Measurements from ENCODE around the gene MATK.

Gene MATK

DNA sequence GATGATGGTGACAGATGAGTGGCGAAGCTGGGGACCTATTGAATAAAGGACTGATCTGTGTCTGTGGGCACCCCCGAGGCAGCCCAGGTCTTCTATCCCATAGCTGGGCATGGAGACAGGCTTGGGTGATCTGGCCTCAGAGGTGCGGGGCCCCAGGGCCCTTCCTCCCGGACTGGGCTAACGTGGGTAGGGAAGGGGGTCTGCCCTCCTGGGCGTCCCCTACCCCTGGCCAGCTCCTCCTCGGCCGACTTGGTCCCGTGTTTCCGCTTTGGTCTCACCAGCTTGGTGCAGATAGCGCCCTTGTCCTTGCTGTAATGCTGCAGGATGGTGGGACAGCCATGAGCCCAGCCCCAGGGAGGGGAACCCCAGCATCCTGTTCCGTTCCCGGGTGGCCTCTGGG lies 3.3 kb downstream of the MATK start:
- Mint-ChIP-seq H3K36me3 (ENCODE audit: low read depth) (peaks cover 5% of the 10 kb centered on the region), H3K4me1 (no peaks in the 10 kb centered on the region), H3K4me3 (no peak overlapping the region), H3K27me3 (ENCODE audit: low read depth) (peaks cover 54% of the 10 kb centered on the region), H3K9me3 (peaks cover 16% of the 10 kb centered on the region), H3K27ac (no peak overlapping the region)
- TF ChIP-seq, protein P1, sequence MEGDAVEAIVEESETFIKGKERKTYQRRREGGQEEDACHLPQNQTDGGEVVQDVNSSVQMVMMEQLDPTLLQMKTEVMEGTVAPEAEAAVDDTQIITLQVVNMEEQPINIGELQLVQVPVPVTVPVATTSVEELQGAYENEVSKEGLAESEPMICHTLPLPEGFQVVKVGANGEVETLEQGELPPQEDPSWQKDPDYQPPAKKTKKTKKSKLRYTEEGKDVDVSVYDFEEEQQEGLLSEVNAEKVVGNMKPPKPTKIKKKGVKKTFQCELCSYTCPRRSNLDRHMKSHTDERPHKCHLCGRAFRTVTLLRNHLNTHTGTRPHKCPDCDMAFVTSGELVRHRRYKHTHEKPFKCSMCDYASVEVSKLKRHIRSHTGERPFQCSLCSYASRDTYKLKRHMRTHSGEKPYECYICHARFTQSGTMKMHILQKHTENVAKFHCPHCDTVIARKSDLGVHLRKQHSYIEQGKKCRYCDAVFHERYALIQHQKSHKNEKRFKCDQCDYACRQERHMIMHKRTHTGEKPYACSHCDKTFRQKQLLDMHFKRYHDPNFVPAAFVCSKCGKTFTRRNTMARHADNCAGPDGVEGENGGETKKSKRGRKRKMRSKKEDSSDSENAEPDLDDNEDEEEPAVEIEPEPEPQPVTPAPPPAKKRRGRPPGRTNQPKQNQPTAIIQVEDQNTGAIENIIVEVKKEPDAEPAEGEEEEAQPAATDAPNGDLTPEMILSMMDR (IDR thresholded peaks at IDR 0.05; ENCODE audit: unreplicated experiment in 3 of 3), result no peak

DNA sequence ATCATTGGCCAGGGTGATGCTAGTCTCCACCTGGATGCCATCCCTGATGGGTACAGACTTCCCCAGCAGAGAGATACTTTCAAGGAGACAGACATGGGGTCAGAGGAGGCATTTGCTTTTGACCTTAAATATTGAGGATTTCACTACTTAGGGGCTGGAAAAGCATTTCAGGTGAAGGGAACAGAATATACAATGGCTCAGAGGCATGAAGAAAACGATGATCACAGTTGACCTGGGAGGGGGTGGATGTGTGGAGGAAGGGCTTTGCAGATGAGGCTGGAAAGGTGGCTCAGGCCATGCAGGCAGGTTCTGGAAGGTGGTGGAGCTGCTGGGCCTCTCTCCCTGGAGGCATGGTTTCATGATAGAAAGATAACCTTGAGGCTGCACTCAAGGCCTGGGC lies 3.9 kb downstream of the MATK start:
- H3K27me3 Mint-ChIP-seq (ENCODE audit: low read depth), result peaks cover 50% of the 10 kb centered on the region
- peak overlapping the region; percentile 23 to 57 (median 50) for H3K4me3 Mint-ChIP-seq
- H3K4me1 Mint-ChIP-seq, result no peaks in the 10 kb centered on the region
- no peak overlapping the region for H3K27ac Mint-ChIP-seq
- peaks cover 5% of the 10 kb centered on the region for H3K36me3 Mint-ChIP-seq (ENCODE audit: low read depth)
- peaks cover 16% of the 10 kb centered on the region for H3K9me3 Mint-ChIP-seq
- TF ChIP-seq, protein P1 (IDR thresholded peaks at IDR 0.05; ENCODE audit: unreplicated experiment in 3 of 3), result no peak

DNA sequence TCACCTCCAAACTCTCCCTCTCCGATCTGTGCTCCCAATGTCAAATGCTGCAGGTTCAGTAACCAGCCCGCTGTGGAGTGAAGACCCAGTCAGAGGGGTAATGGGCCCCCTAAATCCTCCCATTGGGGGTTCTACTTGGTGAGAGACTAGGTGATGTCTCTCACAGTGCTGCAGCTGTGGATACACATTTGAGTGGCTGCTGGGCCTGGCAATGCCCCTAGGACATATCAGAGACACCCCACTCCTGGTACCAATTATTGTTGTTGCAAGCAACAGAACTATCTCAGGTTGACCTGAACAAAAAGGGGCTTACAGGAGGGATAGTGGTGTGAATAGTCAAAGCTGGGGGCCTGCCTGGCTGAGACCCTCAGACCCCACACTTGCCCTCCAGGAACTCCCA lies 4.6 kb downstream of the MATK start:
- H3K9me3 Mint-ChIP-seq, result peaks cover 16% of the 10 kb centered on the region
- peaks cover 43% of the 10 kb centered on the region for H3K27me3 Mint-ChIP-seq (ENCODE audit: low read depth)

DNA sequence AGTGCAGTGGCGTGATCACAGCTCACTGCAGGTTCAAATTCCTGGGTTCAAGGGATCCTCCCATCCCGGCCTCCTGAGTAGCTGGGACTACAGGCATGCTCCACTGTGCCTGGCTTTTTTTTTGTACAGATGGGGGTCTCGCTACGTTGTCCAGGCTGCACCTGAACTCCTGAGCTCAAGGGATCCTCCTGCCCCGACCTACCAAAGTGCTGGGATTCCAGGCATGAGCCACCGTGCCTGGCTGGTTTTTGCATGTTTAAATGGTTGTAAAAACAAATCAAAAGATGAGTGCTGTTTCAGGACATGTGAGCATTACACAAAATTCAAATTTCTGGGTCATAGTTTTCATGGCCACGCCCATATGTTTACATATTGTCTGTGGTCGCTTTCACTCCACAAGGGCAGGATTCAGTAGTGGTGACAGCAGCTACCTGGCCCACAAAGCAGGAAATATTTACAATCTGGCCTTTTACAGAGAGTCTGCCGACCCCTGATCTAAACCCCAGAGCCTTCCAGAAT lies 5.3 kb downstream of the MATK start:
- Mint-ChIP-seq H3K4me3 (no peak overlapping the region), H3K27me3 (ENCODE audit: low read depth) (peaks cover 44% of the 10 kb centered on the region), H3K36me3 (ENCODE audit: low read depth) (peaks cover 5% of the 10 kb centered on the region), H3K27ac (no peak overlapping the region), H3K4me1 (no peaks in the 10 kb centered on the region), H3K9me3 (peaks cover 16% of the 10 kb centered on the region)
- TF ChIP-seq, protein P1 (IDR thresholded peaks at IDR 0.05; ENCODE audit: unreplicated experiment in 3 of 3), result no peak

More for the DNA sequence above, 4.6 kb downstream of the MATK start:
- Mint-ChIP-seq H3K27ac (no peak overlapping the region), H3K4me3 (no peak overlapping the region), H3K36me3 (ENCODE audit: low read depth) (peaks cover 5% of the 10 kb centered on the region), H3K4me1 (no peaks in the 10 kb centered on the region)
- TF ChIP-seq, protein P1 (IDR thresholded peaks at IDR 0.05; ENCODE audit: unreplicated experiment in 3 of 3), result no peak

DNA sequence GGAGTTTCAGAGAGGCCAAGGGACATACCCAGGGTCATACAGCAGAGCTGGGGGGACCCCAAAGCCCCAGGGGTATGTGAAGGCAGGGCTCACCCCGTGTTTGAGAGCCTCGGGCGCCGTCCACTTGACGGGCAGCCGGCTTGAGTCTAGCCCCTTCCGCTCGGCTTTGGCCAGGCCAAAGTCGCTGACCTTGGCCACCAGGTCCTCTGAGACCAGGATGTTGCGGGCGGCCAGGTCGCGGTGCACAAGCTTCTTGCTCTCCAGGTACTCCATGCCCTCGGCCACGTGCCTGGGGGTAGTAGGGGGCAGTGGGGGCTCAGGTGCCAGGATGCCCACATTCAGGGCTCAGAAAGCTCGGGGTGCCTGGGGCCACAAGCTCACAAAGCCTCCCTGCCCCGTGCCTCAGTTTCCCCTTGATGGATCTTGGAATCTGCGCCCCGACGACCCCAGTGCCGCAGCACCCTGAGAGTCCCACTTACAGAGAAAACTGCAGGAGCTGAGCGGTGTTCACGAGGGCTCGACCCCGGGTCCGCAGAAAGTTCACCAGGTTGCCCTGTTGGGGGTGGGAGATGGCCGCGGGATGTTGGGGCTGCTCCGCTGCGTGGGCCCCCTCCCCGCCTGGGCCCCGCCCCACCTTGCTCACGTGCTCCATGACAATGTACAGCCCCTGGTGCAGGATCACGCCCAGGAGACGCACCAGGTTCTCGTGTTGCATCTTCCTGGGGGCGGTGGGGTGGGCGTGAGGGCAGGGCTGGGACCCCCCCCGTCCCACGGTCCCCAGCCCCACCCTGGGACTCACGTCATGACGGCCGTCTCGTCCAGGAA lies 7.1 kb downstream of the MATK start:
- no peaks in the 10 kb centered on the region for H3K4me1 Mint-ChIP-seq
- H3K9me3 Mint-ChIP-seq, result peaks cover 16% of the 10 kb centered on the region
- H3K36me3 Mint-ChIP-seq (ENCODE audit: low read depth), result peaks cover 5% of the 10 kb centered on the region
- H3K27me3 Mint-ChIP-seq (ENCODE audit: low read depth), result peaks cover 28% of the 10 kb centered on the region
- H3K27ac Mint-ChIP-seq, result no peak overlapping the region
- H3K4me3 Mint-ChIP-seq, result no peak overlapping the region
- TF ChIP-seq, protein P1 (IDR thresholded peaks at IDR 0.05; ENCODE audit: unreplicated experiment in 3 of 3), result no peak
